HepG2 (cell line): ENCODE measurements around the gene PRKAR1A. TPM values are rescaled to one million over a fixed set of nuclear protein-coding genes. Genes with fewer than 3 reads are reported as not detected.

Experiments used
- ATAD3A ChIP-seq: sonication (generic); formaldehyde crosslinking; IDR thresholded peaks from 2 replicates; pipeline ENCODE4 v1.4.0; 2020; ENCODE audit warnings: missing genetic modification reagents
- CBFB ChIP-seq: sonication (generic); formaldehyde crosslinking; IDR thresholded peaks from 2 replicates; pipeline ENCODE4 v1.4.0; 2020; ENCODE audit warnings: missing genetic modification reagents
- FOSL2 ChIP-seq: sonication (generic); formaldehyde crosslinking; IDR thresholded peaks from 2 replicates; pipeline ENCODE4 v1.4.0; 2020; ENCODE audit warnings: missing genetic modification reagents
- GLI4 ChIP-seq: sonication (generic); formaldehyde crosslinking; IDR thresholded peaks from 2 replicates; pipeline ENCODE4 v1.5.1; 2020; ENCODE audit warnings: missing genetic modification reagents, mild to moderate bottlenecking, moderate library complexity, borderline replicate concordance
- GZF1 ChIP-seq: sonication (generic); formaldehyde crosslinking; IDR thresholded peaks from 2 replicates; pipeline ENCODE4 v1.5.1; 2020; ENCODE audit warnings: mild to moderate bottlenecking, missing genetic modification reagents
- JDP2 ChIP-seq: sonication (generic); formaldehyde crosslinking; IDR thresholded peaks from 2 replicates; pipeline ENCODE4 v1.8.1; 2022; ENCODE audit warnings: missing genetic modification reagents, borderline replicate concordance
- KDM2A ChIP-seq: sonication (generic); formaldehyde crosslinking; IDR thresholded peaks from 2 replicates; pipeline ENCODE4 v1.4.0; 2020; ENCODE audit warnings: low read depth, missing genetic modification reagents, borderline replicate concordance
- MAF1 ChIP-seq: sonication (generic); formaldehyde crosslinking; IDR thresholded peaks from 2 replicates; pipeline ENCODE4 v1.5.0; 2020; ENCODE audit warnings: missing genetic modification reagents, borderline replicate concordance
- PCBP1 ChIP-seq: fragments of 200-400 bp; formaldehyde crosslinking; IDR thresholded peaks from 2 replicates; pipeline ENCODE4 v1.6.1; 2017; ENCODE audit warnings: mild to moderate bottlenecking, low read depth, low read length, borderline replicate concordance
- SAP130 ChIP-seq: IDR thresholded peaks from 2 replicates; pipeline ENCODE4 v1.6.1; 2016; ENCODE audit warnings: low read depth
- TGIF2 ChIP-seq: IDR thresholded peaks from 2 replicates; pipeline ENCODE4 v1.6.1; 2016; ENCODE audit warnings: control low read depth, missing compliant biosample characterization
- USF2 ChIP-seq, 2 experiments: sonication (generic) in 1 of 2; formaldehyde crosslinking in 1 of 2; IDR thresholded peaks; 2 replicates each; pipeline versions ENCODE4 v1.5.1 to v1.6.1; 2011 to 2020; ENCODE audit warnings: borderline replicate concordance in 1 of 2, low read depth in 1 of 2, low read length in 1 of 2, mild to moderate bottlenecking in 1 of 2, missing genetic modification reagents in 1 of 2, moderate library complexity in 1 of 2
- ZFP37 ChIP-seq: sonication (generic); formaldehyde crosslinking; IDR thresholded peaks from 2 replicates; pipeline ENCODE4 v1.4.0; 2020; ENCODE audit warnings: missing genetic modification reagents, borderline replicate concordance
- ZIK1 ChIP-seq: sonication (generic); formaldehyde crosslinking; IDR thresholded peaks from 2 replicates; pipeline ENCODE4 v1.5.0; 2020; ENCODE audit warnings: mild to moderate bottlenecking, low read depth, missing genetic modification reagents, borderline replicate concordance
- ZNF329 ChIP-seq: sonication (generic); formaldehyde crosslinking; IDR thresholded peaks from 2 replicates; pipeline ENCODE4 v1.9.0; 2021; ENCODE audit warnings: low read depth, mild to moderate bottlenecking, missing genetic modification reagents
- ZNF414 ChIP-seq: sonication (generic); formaldehyde crosslinking; IDR thresholded peaks from 2 replicates; pipeline ENCODE4 v1.5.0; 2020; ENCODE audit warnings: missing genetic modification reagents
- ZNF556 ChIP-seq: sonication (generic); formaldehyde crosslinking; IDR thresholded peaks from 2 replicates; pipeline ENCODE4 v1.4.0; 2020; ENCODE audit warnings: mild to moderate bottlenecking, missing genetic modification reagents, borderline replicate concordance
- ZNF577 ChIP-seq: sonication (generic); formaldehyde crosslinking; IDR thresholded peaks from 2 replicates; pipeline ENCODE4 v1.4.0; 2020; ENCODE audit warnings: mild to moderate bottlenecking, low read depth, missing genetic modification reagents, borderline replicate concordance
- ZNF710 ChIP-seq: sonication (generic); formaldehyde crosslinking; IDR thresholded peaks from 2 replicates; pipeline ENCODE4 v1.5.0; 2020; ENCODE audit warnings: mild to moderate bottlenecking, missing genetic modification reagents, borderline replicate concordance
- ZNF766 ChIP-seq: sonication (generic); formaldehyde crosslinking; IDR thresholded peaks from 2 replicates; pipeline ENCODE4 v1.5.0; 2020; ENCODE audit warnings: missing genetic modification reagents, borderline replicate concordance
- ZNF784 ChIP-seq: sonication (generic); formaldehyde crosslinking; IDR thresholded peaks from 2 replicates; pipeline ENCODE4 v1.5.1; 2020; ENCODE audit warnings: missing genetic modification reagents, mild to moderate bottlenecking, borderline replicate concordance
- ZNF879 ChIP-seq: sonication (generic); formaldehyde crosslinking; IDR thresholded peaks from 2 replicates; pipeline ENCODE4 v1.8.1; 2023; ENCODE audit warnings: missing genetic modification reagents
- ZSCAN12 ChIP-seq: sonication (generic); formaldehyde crosslinking; IDR thresholded peaks from 2 replicates; pipeline ENCODE4 v1.9.0; 2021; ENCODE audit warnings: mild to moderate bottlenecking, missing genetic modification reagents
- ZSCAN9 ChIP-seq: IDR thresholded peaks from 2 replicates; pipeline ENCODE4 v1.6.1; 2016; ENCODE audit warnings: borderline replicate concordance
- polyA plus RNA-seq, 8 experiments: library from polyadenylated mRNA; depleted of rRNA in 3 of 8; stranded (reverse) in 7 of 8; unstranded in 1 of 8; fragments of >200 nt; fragmentation: Illumina TruSeq in 4 of 8; extraction: Trizol in 4 of 8; gene quantifications; 2 replicates each; pipeline versions ENCODE4 v1.2.1 to v1.2.3, GENCODE V29; 2011 to 2016; ENCODE audit warnings: low read depth in 4 of 8, missing spikeins in 1 of 8, mixed read lengths in 1 of 8; ENCODE audit not compliant: insufficient read depth in 1 of 8
- total RNA-seq, 5 experiments: library from RNA; depleted of rRNA; stranded (reverse); fragments of >200 nt; fragmentation: Illumina TruSeq; extraction: Trizol; gene quantifications; 2 replicates each; pipeline ENCODE4 v1.2.3, GENCODE V29; 2016; ENCODE audit warnings: low read depth in 1 of 5

PRKAR1A gene
- total and polyA plus RNA-seq, 2 of the 13 experiments (the other 11 are each of a cell fraction or from before 2014, with no cell fraction given) = 265 to 266 TPM

- TF ChIP-seq USF2 (IDR thresholded peaks at IDR 0.05; ENCODE audit: low read depth, low read length) = no peak
- no peak for TF ChIP-seq USF2 (CRISPR knock-in tag; IDR thresholded peaks at IDR 0.05; ENCODE audit: borderline replicate concordance)
- no peak for TF ChIP-seq JDP2 (CRISPR knock-in tag)
- no peak for TF ChIP-seq ZSCAN12
- TF ChIP-seq GLI4 = peak; percentile 94; the same call in 1 of the 2 replicates
- TF ChIP-seq GZF1 (CRISPR knock-in tag) = no peak
- TF ChIP-seq ZIK1 = no peak
- 0 out of 2 replicates have a peak, but pooled peaks have one; percentile 49 for TF ChIP-seq ZNF414
- 0 out of 2 replicates have a peak, but pooled peaks have one; percentile 3 for TF ChIP-seq ZNF710
- TF ChIP-seq CBFB (CRISPR knock-in tag) = no peak
- TF ChIP-seq SAP130 (CRISPR knock-in tag) = peak; percentile 53; the same call in 1 of the 2 replicates
- peak; percentile 59; the same call in 1 of the 2 replicates for TF ChIP-seq KDM2A
- TF ChIP-seq ZSCAN9 (CRISPR knock-in tag) = no peak; the same call in 1 of the 2 replicates
- TF ChIP-seq ZNF879 (CRISPR knock-in tag) = no peak
- no peak for TF ChIP-seq FOSL2
- TF ChIP-seq ZNF766 (CRISPR knock-in tag) = 0 out of 2 replicates have a peak, but pooled peaks have one; percentile 2
- TF ChIP-seq ATAD3A (CRISPR knock-in tag) = peak; percentile 42; the same call in 1 of the 2 replicates
- no peak for TF ChIP-seq ZNF556
- TF ChIP-seq MAF1 = no peak
- no peak; the same call in 1 of the 2 replicates for TF ChIP-seq ZFP37 (CRISPR knock-in tag)
- no peak for TF ChIP-seq ZNF577 (CRISPR knock-in tag)
- 0 out of 2 replicates have a peak, but pooled peaks have one; percentile 36 for TF ChIP-seq PCBP1
- TF ChIP-seq TGIF2 (CRISPR knock-in tag) = peak; percentile 38; the same call in 1 of the 2 replicates
- TF ChIP-seq ZNF784 (CRISPR knock-in tag) = peak; percentile 91
- TF ChIP-seq ZNF329 (CRISPR knock-in tag) = no peak
Measured at GRCh38 chr17:68512247-68512959, at the start of gene PRKAR1A (continued).
